Activated CD8-positive, alpha-beta memory T cell treated with anti-CD3 and anti-CD28 coated beads, Interleukin-2, amount 50 U/mL, for 24 hours (primary cell): ENCODE results near the gene DUSP2.
"Not testable (repeated sequence)": the region's sequence is repeated elsewhere in the genome, so short reads cannot be mapped to it uniquely, and the experiment has no call there.

ENCODE experiments used
- DNase-seq: peaks from one replicate; pipeline ENCODE4 v3.0.0-alpha.2; 2020; ENCODE audit errors: extremely low read depth

DUSP2 gene

DNA sequence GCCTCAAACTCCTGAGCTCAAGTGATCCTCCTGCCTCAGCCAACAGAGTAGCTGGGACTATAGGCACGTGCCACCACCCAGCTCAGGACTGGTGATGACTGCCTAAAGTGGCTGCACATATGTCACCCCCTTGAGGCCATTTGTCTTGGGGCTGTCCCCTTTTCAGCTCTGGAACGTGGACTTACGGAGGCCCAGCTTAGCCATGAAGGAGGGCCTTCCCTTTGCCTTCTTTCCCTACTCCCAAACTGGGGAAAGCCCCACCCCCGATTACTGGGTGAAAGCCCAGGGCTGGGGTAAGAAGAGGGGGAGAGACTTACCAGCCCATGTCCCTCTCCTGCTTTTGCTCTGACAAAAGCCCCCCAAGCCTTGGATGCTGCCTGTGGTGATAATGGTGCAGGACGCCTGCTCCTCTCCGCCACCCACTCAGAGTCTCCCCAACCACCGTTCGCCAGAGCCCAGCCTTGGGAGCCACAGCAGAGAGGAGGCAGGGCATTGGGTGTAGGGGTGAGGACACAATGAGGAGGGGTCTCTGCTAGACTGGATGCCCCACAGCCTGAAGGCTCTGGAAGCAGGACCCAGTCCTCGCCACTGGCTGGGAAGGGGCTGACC is 2.5 kb upstream of the DUSP2 start:
- no peak for DNase-seq

DNA sequence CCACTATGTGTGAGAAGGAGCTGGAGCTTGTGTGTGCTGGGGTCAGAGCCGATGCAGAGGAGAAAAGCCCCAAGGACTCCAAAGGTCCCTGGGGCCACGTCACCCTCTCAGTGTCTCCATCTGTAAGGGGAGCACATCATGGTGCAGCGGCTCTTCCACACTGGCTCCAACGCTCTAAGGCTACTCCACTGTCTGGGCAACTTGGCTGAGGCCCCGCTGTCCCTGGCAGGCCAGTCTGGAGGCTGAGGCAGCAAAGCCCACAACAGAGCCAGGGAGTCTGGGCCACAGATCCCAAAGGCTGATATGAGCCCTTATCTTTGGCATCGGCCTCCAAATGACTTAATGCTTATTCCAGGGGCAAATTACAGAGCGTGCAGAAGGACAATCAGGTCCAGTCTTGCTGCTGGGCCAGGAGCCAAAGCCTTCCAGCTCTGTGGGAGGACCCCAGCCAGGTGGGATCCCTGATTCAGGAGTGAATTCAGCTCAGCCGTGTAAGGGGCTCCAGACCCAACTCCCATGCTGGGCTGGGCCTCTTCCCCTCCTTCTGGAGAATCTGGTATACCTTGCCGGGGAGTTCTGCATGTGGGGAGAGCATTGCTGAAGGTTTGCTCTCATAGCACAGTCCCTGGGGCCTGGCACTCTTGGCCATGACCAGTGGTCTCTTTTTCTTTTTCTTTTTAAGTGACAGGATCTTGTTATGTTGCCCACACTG is 1.8 kb upstream of the DUSP2 start:
- DNase-seq: no peak

DNA sequence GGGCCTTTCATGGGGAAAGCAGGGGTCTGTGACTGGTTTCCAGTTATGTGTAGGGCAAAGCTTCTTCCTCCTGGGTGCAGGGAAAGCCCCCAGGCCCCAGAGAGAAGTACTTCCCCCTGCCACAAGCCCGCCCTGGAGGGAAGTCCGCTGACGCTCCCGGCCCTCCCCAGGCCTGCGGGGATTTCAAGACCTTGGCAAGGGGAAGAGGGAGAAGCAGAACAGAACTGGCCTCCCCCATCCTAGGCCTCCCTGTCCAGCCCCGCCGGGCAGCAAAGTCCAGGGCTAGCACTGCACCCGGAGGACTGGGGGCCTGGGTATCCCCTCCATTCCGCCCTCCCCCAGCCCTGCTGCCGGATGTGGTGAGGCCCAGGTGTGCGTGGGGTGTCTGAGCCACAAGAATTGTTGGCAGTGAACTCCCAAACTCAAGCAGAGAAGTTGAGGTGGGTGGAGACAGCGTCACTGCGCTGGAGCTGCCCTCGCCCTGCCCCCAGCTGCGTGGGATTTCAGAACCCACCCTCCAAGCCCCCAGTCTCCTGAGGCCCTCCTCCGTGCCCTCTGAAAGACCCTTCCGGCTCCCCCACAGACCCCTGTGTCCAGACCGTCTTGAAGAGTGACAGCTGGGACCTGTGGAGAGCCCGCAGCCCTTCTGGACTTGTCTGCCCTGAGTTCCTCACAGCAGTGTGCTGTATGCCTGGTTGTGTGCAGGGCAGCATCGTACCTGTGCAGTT is 1.1 kb upstream of the DUSP2 start:
- DNase-seq: peak; percentile 78

DNA sequence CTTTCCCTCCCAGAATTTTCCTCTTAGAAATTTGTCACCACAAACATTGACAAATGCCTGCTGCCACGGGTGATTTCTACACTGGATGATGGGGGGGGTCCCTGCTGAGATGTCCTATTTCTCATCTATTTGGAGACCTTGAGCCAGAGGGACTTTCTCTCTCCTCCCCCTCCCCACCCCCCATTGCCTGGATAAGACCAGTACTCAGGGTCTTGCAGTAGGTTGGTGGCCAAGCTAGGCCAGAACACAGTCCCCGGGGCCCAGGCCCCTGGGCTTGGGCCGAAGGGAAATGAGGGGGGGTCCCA is 560 bp upstream of the DUSP2 start:
- no peak for DNase-seq

DNA sequence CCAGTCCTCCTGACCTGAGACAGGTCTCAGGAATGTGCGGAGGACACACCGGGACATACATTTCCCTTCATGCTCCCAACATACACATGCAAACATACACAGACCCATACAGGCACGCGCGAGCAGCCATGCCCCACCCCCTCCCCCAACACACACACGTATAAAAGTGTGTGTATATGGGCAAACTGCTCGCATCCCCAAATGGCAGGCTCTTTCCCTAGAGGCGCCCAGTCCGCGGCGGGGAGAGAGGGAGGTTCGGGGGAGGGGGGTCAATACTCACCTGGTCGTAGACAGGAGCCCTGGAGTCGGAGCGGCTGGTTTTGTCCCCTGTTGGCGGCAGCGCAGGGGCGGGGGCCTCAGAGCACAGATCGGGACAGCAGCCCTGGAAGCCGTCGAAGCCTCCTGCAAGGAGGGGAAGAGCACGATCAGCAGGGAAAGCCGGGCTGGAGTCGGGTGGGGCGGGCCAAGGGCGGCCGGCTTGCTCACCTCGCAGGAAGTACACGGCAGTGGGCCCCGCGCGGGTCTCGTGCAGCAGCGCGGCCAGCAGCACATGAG is 682 bp downstream of the DUSP2 start:
- no peak for DNase-seq

DNA sequence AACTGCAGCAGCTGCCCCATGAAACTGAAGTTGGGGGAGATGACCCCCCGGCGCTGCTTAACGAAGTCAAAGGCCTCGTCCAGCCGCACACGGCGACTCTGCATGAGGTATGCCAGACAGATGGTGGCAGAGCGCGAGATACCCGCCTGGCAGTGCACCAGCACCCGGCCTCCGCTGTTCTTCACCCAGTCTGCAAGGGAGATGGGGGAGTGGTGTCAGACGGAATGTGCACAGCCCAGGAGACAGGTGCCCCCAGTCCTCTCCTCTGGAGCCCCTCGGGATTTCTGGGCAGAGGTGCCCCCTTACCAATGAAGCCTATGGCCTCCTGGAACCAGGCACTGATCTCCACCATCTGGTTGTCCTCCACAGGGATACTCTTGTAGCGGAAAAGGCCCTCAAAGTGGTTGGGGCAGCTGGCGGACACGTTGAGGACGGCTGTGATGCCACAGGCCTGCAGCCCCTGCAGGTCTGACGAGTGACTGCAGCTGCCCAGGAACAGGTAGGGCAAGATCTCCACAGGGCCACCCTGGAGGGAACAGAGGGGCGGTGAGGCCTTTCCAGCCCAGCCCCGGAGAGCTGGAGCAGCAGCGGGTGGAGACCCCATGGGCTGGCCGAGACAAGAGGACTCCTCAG is 1.3 kb downstream of the DUSP2 start:
- DNase-seq: no peak

DNA sequence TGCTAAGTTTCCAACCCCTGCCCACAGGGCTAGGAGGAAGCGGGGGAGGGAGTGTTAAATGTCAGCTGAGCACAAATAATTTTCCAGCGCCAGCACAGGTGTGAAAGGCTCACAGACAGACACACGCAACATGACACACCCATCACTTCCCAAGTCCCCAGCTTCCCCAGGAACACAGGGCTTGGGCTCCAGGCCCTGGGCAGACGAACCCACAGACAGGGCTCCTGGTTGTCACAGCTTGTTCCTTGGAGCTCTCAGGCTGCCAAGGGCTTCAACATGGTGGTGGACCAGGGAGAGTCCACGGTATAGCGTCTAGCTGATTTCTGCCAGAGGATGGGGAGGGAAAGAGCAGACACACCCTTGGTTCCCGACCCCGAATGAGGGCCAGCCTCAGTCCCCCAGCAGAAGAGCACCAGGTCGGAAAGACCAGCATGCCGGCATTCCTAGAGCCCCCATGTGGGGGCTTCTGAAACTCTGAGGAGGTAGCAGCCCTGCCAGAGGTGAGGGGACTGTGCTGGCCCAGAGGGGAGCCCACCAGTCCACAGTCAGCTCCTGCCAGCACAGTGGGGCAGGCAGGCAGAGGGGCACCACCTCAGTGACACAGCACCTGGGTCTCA is 1.9 kb downstream of the DUSP2 start:
- no peak for DNase-seq

DNA sequence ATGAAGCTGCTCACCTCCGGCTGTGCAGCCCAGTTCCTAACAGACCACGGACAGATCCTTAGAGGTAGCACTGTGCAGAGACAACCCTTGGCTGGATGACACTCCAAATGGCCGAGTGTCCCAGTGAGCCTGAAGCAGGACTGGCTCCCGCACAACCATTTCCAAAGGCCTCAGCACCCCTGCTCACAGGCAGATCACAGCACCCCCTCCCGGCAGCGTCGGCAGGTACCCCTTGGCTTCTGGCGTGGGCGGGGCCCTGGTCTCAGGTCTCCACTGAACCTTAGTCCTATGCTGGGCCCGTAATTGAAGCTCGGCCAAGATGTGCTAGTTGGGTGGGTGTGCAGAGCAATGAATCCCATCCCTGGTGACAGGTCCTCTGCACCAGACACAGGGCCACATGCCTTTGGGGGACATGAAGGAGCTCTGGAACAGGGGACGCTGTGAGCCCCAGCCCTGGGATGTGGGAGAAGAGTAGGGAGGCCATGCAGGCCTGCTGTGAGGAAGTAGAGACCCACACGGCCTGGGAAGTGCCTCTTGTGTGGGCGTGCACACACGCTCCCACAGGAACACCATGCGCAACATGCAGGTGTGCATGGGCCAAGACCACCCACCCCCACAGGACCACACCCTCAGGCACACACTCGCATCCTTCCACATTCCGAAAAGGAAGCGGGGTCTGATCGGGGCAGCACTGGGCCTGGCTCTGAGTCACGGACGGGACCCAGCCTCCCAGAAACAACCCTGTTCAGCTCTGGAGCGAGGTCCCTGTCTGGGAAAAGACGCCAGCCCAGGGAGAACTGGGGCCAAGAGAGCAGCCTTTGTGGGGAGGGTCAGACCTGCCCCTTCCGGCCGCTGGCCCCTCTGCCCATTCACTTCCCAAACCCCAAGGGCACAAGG is 2.8 kb downstream of the DUSP2 start:
- no peak for DNase-seq

DNA sequence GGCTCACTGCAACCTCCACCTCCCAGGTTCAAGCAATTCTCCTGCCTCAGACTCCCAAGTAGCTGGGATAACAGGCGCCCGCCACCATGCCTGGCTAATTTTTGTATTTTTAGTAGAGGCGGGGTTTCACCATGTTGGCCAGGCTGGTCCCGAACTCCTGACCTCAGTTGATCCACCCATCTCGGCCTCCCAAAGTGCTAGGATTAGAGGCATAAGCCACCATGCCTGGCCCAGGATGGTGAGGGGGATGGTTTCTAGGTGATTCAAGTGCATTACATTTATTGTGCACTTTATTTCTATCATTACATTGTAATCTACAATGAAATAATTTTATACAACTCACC is 3.6 kb downstream of the DUSP2 start:
- DNase-seq: not testable (repeated sequence)

DNA sequence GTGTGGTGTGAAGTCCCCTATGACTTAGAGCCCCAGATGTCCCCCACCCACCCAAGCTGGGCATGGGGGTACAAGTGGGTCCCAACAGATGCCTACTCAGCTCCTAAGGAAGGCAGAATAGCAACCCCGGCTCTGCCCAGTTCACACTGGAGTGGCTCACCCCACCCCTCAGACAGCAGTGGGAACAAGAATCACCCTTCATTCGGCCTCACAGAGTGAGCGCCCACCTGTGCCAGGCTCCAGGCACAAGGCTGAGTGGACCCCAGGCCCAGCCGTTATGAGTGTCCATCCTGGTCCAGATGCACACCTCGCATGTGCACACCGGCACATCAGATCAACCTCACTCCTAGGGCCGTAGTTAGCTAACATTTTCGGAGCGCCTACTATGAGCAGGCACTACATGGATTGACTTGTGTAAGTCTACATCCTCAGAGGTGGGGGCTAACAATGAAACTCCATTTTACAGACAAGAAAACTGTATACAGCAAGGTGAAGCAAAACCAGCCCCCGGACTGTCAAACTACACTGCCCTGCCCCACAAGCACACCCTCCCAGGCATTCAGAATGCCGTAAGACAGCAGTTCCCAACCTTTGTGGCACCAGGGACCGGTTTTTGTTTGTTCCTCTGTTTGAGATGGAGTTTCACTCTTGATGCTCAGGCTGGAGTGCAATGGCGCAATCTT is 4.2 kb downstream of the DUSP2 start:
- no peak for DNase-seq

DNA sequence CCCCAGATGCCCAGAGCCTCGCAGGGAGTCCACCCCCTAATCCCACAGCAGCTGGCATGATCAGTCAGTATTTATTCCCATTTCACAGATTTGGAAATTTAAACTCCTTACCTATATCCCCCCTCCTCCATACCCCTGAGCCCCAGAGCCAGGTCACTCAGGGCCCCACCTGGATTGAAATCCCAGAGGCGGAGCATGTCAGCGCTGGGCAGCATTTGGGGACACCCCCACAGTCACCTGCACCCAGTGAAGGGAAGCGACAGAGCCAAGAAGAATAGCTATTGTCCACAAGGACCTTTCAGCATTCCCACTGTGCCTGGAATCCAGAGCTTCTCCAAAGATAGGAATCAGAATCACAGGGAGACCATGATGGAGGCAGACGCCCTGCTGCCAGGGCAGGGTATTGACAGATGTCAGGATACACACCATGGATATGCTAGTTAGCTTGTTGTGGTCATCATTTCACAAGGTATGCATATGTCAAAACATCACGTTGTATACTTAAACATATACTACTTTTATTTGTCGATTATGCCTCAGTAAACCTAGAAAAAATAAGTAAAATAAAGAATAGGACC is 6.0 kb downstream of the DUSP2 start:
- no peak for DNase-seq

DNA sequence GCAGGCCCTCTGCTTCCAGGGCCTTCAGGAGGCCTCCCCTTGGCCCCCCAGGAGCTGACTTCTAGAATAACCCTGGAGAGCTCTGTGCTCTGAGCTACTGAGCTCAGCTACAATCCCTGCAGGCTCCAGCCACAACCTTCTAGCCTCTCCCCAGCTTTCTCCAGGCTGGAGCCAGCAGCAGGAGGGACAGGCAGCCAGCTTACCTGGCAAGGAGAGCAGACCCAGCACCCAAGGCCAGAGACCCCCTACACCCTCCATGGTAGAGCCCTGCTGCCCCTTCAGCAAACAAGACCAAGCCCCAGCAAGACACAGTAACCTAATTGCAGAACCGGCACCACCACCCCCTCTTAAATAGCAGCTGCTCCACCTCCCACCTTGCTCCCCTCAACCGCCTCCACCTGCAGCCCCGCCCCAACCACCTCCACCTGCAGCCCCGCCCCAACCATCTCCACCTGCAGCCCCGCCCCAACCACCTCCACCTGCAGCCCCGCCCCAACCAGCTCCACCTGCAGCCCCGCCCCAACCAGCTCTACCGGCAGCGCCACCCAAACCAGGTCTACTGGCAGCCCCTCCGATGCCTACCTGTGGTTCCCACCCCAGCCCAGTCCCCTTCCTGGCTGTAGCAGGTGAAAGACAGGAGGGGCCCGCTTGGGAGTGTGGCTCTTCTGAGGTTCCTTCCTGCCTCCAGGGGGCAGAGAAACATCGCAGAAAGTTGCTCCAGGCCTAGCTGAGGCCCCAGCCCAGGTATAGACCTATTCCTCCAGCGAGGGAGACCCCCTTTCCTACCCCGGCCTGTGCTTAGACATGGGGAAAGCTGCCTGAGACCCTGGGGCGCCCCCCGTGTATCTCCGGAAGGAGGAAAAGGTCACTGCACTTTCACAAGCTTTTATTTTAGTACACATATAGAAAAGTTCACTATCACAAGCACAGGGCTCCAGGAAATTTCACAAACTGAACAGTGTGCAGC is 6.8 kb downstream of the DUSP2 start, which contains the start of gene ASTL:
TSS of gene ASTL (minus strand) at position 324 of the 967 bp plus-strand sequence. CDS start at position 258, 66 bp downstream.
- no peak for DNase-seq

DNA sequence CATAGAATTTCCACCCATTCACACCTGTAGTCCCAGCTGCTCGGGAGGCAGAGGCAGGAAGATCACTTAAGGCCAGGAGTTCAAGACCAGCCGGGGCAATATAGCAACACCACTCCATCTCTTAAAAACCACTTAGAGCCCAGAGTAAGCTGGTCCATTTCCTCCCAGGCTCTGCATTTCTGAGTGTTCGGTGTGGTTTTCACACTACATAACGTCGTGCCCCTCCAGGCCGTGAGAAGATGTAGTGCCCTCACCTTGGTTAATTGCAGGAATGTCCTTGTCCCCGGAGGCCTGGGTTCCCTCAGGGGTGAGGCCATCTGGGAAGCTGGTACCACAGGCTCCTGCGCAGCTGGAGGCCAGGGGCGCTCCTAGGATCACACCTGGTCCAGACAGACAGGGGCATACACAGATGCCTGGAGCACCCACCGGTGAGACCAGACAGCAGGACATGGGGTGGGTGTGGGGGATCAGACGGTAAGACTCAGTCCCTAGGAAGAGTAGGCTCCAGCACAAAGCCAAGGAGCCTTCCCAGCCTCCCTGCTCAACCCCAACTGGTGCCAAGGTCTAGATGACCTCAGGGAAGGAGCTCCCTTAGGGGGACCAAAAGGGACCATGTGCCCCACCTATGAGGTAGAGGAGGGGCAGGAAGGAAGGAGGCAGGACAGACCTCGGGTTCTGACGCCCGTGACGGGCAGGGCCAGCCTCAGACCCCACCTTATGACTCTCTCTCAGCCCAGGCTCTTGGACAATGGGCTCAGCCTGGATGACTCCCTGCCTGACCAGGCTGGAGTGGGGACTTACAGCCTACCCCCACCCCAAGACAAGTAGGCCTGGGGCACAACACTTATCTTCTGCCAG is 7.7 kb downstream of the DUSP2 start:
- no peak for DNase-seq

DNA sequence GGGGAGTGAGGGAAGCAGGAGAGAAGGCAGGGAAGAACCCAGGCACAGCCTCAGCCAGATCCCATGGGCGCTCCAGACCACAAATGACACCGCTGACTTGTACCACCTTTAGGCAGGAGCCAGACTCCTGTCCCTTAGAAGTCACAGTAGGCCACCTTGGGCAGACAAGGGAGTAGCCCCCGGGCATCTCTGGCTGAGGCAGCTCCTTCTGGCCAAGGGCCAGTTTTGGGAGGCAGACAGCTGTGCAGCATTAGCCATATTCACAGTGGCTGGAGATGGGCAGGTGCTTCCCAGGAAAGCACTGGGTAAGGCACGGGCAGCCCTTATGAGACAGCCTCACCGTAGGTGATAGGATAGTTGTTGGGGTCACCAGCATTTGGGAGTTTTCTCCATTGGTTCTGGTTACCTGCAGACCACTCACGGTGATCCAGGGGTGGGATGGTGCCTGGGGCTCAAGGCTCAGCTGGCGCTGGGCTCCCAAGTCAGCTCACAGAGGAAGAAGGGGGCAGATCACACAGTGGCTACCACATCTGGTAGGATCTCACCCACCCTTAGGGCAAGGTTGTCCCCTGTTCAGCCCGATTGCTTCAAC is 9.0 kb downstream of the DUSP2 start:
- no peak for DNase-seq

DNA sequence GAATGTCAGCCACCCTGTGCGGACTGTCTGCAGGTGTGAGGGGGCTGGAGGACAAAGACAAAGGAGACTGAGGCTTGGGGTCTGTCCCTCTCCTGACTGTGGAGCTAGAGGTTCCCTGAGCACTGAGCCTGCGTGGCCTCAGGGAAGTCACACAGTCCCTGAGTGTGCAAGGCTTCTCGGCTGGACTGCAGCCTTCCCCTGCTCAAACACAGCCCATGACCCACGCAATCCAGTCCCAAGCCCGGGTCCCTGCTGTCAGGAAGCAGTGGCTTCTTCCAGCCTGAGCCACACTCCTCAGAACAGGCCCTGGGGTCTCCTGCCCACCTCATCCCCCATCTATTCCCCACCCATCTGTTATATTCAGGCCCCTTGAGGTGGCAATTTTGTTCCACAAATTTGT is 9.6 kb downstream of the DUSP2 start:
- DNase-seq: no peak

DNA sequence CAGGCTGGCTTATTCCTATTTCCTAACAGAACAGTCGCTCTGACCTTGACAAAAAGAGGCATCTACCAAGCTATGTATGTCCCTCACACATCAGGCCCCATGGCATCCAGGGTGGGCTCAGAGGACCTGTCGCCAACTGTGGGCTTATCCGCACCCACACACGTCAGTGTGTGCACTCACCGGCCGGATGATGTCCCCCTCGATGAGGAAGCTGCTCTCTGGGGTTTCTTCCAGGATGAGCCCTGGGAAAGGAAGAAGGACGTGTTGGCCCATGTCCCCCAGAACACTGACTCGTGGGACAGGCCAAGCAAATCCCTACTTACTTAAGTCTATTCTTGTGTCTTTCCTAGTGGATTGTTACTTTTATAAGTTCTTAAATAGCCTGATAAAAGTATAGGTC is 10.1 kb downstream of the DUSP2 start:
- no peak for DNase-seq

DNA sequence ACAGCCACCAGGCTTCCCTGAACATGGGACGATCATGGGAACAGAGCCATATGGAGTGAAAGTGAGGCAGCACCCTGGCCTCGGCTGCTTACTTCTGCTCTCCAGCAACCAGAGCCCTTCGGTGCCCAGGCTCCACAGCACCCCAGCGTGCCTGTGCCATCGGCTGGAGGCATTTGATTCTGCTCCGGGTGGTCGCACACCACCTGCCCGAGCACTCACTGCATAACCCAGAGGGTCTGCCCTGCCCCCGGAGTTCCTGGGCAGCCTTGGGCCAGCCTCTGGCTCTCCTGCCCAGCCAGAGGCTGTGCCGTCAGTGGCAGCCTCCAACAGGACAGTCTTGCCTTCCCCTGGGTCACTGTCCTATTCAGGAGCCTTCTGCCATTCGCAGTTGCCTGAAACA is 10.8 kb downstream of the DUSP2 start:
- DNase-seq: no peak
